HG03025 (cell line): Measurements from ENCODE around the gene SYT6.

Experiments
- ATAC-seq: cut with Tn5 transposase; IDR thresholded peaks from one replicate; pipeline ENCODE4 v1.9.1; 2021; ENCODE audit warnings: mild to moderate bottlenecking, moderate library complexity; ENCODE audit not compliant: unreplicated experiment, low FRiP score

The SYT6 gene

DNA sequence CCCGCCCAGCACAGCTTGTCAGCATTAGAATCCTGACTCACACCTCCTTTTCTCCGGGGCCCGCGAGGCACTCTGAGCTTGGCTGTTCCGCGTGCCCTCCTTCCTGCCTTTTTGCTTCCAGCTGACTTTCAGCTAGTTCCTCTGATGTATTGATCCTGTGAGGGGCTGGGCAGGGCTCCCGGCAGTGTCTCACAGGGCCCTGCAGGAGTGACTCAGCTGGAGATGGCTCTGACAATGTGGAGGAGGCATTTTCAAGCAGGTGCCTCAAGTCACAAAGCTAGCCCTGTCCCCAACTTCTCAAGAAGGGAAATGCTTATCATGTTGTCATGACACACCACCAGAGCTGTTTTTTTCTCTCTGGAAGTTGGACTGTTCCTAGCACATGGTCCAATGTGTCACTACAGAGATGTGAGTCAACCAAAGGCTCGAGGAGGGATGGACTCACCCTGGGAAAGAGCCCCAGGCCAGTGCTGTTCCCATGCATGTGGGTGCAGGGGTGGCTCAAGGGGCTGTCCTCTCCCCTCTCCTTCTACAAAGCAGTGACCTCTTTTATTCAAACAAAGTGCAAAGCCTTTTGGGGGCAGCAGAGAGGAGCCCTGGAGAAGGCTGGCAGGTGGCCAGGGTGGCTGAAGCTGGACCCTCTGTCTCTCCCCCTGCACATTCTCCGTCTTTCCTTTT is 30.6 kb downstream of the SYT6 start:
- no peak for ATAC-seq

DNA sequence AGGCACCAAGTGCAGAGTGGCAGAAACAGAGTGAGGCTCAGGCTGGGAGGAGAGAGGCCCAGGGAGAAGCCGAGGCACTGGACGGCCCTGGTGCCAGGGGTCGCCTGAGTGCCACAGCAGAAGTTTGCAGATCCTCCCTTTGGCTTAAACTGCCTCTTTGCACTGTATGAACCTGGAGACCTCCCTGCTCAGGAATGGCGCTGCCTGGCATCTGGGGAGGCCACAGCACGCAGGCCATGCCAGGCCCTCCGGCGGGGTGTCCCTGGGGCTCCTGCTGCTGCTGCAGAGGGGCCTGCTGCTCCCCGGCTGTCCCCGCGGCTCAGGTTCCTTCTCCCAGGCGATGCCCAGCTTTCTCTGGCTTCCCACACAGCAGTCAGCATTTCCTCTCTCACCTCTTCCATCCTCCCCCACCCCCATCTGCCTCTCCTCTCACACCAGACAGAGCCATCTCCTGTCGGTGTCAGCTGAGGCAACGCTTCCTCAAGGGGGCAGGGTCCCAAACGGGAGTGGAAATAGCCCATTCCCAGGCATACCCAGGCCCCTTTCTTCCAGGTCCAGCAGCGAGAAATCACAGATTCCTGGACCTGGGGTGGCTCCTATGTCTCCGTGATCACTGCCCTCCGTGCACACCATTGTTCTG is 35.2 kb downstream of the SYT6 start:
- no peak for ATAC-seq

DNA sequence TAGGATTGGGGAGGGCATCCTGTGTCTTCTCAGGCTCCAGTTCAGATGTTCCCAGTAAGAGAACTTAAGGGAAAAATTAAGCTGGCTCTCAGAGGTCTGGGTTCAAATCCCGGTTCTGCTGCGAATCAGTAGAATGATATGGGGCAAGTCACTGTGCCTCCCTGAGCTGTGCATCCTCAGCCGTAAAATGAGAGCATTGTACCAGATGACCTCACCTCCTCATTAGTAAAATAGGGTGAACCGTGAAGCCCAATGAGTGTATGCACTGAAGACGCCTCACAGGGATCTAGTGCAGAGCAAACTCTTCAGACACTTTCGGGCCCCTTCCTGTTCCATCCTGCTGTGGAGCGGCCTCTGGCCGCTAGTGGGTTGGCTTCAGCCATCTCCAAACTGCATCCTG is 36.0 kb downstream of the SYT6 start:
- ATAC-seq: no peak

DNA sequence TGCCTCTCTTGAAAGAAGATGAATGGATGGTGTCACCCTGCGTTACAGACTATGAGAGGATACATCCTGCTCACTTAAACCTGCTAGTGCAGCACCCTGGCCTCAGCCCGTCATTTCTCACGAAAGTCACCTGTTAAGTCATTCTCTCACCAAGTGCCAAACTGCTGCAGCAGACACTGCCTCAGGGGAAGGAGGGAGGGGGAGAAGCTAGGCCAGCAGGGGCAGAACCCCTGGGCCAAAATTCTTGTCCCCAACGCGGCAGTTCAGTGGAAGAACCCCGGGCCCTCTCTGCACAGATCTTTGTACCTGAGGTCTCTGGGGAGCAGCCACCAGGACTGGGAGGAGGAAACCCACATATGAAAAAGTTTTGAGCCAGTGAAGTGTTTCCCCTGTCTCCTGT is 37.6 kb downstream of the SYT6 start:
- no peak for ATAC-seq

GRCh38 chr1:114114185-114115094 is 39.2 kb downstream of the SYT6 start:
- no peak for ATAC-seq

- no peak for ATAC-seq
Observed at GRCh38 chr1:114113411-114114184, 40.1 kb downstream of the SYT6 start.

DNA sequence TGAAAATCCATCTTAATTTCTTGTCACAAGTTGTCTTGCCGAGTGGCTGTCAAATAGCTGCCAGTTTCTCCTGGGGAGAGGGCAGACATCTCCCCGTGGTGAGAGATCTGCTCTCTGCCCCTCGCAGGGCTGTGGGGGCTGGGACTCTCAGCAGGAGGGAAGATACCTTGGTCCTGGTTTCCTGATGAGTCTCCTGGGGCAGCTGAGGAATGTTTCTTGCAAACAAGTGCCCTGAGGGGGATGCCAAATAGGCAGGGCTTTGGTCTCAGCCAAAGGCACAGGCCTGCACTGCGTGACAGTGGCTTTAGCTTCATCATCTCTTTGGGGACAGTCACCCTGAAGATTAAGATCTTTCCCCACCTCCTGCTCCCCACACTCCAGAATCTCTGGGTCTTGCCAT is 40.9 kb downstream of the SYT6 start:
- no peak for ATAC-seq

DNA sequence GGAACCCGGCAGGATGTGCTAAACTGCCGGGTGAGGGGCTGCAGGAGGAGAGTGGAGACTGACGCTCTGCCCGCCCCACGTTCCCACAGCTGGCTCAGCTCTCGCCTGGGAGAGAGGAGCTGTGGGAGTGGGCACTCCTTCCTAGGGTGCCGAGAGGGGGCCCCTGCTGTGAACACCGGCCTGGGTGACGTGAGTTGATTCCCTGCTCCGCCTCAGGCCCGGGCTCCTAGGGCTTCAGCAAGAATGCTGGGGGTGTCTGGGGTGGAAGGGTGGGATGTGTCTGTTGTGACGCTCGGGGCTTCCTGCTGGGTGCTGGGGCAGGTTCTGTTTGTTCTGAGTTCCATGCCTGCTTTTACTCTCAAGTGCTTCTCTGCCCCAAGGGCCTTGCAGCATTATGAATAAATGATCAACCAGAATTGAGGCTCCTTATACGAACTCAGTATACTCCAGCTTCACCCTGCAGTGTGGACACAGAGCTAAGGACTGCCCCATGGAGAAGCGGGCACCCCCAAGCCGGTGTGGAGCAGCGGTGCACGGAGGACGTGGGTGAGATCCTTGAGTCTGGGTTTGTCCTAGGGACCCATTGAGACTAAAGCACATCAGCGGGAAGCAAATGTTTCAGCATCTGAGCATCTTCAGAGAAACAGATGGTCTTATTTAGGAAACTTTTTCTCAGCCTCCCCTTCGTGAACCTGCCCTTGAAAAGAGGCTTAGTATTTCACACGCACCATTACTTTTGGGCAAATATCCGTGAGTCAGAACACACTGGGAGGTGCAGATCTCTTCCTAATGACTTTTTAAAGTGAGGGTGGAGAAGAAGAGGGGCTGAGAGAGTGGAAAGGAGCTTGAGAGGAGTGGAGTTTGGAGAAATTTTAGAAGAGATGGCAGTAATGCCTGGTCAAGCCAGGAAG is 41.7 kb downstream of the SYT6 start:
- no peak for ATAC-seq

GRCh38 chr1:114109981-114110380 is 43.7 kb downstream of the SYT6 start:
- no peak for ATAC-seq

GRCh38 chr1:114108751-114109255 is 44.9 kb downstream of the SYT6 start:
- peak; percentile 71 for ATAC-seq

GRCh38 chr1:114107474-114108435 is 45.9 kb downstream of the SYT6 start:
- ATAC-seq: no peak

DNA sequence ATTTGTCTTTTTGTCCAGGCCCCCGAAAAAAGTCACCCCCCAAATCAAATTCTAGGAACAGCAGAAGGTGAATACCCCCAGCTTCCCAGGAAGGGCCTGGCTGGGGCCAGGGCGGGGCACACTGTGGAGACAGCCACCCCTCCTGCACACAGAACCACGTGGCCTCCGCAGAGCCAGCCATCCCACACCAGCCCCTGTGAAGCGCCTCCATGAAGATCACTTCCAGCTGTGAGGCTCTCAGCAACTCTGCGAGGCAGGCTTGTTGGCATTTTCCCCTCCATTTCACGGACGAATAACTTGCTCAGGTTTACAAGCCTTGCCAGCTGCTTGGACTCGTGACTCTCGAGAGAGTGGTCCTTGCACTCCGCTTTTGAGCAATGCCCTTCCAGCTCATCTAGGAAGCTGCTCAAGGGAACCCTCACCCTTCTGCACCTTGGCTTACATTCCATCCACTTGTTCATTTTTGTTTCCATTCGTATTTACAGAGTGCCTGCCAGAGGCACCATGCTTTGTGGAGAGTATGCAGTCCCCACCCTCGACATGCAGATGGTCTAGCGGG is 48.2 kb downstream of the SYT6 start:
- ATAC-seq: no peak

GRCh38 chr1:114104949-114105348 is 48.7 kb downstream of the SYT6 start:
- no peak for ATAC-seq

GRCh38 chr1:114103992-114104391 is 49.7 kb downstream of the SYT6 start:
- ATAC-seq: no peak

- no peak for ATAC-seq
Observed at GRCh38 chr1:114102136-114102535, 51.5 kb downstream of the SYT6 start.

- ATAC-seq: no peak
Observed at GRCh38 chr1:114100148-114100547, 53.5 kb downstream of the SYT6 start.

DNA sequence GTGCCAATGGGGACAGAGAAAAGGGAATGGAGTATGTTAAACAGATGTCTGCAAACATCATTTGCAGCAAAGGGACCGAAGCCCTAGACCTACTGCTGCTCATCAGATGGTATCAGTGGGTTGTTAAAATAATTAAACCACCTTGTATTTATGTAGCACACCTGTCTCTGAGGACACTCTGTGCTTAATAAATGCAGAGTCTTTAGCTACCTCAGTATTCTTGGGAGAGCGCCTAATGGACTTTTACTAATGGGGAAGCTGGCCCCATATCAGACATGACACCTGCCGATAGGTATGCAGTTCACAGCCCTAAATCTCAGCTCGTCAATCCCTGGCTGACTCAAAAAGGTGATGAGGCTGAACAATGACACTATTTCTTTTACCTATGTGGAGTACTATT is 54.4 kb downstream of the SYT6 start:
- no peak for ATAC-seq

DNA sequence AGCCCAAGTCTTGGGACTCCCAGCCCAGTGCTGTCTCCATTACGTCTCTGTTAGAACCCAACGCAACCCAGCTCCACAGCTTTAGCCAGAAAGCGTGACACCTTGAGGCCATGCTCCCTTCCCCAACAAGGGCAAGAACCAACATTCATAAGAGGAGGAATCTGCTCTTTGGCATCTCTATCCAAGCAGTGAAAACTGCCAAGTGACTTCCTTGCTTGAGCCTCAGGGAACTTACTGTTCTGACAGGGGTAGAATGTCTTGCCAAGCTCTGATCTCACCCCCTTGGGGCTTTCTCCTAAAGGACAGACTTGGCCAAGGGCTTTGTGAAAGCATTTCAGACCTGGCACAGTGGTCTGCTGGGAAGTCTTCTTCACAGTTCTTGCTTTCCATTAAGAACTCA is 56.6 kb downstream of the SYT6 start:
- ATAC-seq: no peak
